Amniotic epithelial cell (primary cell): ENCODE data around the gene HOXC11.

ENCODE experiments used
- DNase-seq: peaks from one replicate; pipeline ENCODE4 v3.0.0-alpha.2; 2010; ENCODE audit warnings: low read depth

The HOXC11 gene

DNA sequence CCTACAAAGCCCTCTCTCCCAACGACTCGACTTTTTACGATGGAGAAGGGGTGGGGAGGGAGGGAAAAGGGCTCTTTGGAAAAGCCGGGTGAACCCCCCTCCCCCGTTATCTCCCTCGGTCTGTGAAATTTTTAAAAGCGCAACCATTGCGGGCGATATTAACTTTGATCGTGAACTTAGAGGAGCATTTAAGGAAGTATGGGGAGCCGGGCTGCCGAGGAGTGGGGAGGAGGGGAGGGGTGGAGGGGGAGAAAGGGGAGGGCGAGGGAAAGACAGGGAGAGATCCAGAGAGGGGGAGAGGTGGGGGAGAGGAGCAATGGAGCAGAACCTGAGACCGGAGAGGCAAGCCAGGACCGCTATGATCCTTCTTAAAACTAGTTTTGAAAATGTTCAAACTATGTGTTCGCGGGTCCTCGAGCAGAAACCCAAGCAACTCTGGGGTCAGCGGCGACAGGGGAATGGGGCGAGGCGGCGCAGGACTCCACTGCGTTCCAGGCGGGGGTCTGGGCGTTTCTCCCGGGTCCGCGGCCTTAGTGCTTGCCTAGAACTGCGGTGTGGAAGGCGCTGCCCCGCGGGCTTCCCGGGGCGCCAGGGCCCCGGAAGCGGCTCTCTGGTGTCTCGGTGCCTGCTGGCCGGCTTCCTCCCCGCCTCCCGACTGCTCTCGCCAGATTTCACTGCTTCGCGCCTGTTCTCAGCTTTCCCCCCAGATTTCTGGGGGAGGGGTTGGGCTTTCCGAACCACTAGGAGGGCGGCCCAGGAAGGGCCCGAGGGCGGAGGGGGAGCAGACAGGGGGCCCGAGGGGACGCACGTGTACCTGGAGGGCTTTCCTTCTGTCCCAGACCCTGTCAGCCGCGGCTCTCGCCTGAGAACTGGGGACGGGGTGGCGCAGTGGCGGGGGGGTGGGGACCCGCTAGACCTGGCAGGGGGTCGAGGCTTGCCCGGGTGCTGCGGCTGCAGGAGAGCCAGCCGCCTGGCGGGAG, 1.4 kb downstream of the HOXC11 start, which contains the start of gene HOTAIR:
HOTAIR (minus strand) TSS at position 871 of the 980 bp plus-strand sequence.
- no peak for DNase-seq

DNA sequence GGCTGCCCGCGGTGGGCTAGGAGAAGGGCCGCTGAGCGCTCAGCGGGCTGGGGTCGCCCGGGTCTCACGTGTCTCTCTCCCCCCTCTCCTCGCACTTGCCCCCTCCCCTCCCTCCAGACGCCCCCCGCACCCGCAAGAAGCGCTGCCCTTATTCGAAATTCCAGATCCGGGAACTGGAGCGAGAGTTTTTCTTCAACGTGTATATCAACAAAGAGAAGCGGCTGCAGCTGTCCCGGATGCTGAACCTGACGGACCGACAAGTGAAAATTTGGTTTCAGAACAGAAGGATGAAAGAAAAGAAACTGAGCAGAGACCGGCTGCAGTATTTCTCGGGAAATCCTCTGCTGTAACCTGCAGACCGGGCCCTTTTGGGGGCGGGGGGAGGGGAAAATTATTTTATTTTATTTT, 2.1 kb downstream of the HOXC11 start:
- no peak for DNase-seq

DNA sequence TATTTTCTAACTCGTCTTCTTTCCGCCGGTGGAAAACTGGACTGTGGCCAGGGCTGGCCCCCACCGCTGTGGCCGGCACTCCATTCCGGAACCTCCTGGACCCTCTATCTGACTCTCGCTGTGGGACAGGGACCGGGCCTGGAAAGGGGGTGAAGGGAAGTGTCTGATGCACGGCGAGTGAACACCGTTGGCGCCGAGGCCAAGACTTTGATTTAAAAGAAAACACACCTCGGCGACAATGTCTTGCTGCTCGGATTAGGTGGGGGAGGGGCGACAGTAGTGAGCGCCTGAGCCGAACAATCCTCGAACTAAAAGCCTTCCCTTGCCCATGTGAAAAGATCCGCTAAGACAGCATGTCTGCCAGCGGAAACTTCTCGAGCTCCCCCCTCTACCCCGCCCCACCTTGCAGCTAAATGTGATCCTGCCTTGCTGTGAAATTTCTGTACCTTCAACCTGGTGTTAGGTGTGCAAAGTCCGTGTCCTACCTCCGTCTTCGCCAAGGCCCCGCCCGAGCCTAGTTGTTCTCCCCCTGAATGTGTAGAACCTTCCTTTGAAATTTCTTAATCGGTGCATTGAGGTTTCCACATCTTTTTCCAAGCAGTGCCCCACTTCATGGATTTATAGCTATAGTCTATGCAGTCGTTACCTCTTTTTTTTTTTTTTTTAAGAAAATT, 2.7 kb downstream of the HOXC11 start:
- no peak for DNase-seq

DNA sequence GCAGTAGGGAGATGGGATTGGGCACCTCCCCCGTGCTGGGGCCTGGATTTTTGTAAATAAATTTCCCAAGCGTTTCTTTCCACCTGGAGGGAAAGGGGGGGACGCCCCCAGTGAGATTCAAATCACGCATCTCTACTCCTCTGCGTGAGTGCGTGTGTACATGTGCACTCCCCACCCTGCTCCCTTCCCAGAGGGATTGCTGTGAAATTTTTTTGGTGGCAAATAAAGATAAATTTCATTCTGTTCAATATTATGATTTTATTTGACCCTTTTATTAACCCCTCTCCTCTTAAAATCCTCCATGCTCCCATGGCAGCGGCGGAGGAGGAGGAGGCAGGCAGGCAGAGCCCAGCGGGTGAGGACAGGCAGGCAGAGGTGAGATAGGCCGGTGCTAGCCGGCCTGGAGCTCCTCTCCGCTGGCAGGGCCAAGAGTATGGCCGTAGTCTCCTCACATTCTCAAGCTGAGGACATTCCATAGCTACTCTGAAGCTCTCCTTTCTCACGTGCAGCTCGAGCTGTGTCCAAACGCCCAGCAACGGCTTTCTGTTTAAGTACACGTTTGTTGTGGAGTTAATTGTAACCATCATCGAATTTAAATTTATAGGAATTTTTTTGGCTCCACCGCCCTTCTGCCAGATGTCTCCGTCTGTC, 3.4 kb downstream of the HOXC11 start:
- DNase-seq, result no peak

DNA sequence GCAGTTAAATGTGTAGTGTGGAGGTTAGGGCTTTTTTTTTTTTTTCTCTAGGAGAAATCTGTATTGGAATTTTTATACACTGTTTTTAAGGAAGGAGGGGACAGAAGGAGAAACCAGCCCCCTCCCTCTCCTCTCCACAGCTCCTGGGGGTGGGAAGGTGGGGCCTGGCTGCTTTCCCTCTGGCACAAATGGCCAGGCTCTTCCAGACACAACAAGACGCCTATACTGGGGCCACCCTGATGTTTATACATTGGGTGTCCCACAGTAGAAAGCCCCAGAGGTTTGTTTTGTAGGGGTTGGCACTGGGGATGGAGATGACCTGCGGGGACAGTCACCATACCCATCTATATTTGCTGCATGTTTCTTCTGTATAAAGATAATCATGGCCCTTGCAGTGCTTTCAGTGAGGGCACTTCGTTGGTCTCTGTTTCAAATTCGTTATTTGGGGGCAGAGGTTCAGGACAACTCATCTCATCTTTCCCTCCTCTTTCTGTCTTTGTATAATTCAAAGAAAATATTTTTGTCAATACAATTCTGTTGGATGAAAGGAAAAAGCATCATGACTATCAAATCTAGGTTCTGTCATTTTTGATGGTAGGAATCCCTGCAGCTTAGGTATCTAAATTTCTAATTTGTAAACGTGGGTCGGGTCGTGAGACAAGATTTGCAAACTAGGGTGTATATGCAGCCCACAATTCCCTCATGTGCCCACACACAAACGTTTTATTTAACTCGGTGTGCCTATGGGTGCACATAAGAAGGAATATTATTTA, 4.1 kb downstream of the HOXC11 start:
- no peak for DNase-seq

DNA sequence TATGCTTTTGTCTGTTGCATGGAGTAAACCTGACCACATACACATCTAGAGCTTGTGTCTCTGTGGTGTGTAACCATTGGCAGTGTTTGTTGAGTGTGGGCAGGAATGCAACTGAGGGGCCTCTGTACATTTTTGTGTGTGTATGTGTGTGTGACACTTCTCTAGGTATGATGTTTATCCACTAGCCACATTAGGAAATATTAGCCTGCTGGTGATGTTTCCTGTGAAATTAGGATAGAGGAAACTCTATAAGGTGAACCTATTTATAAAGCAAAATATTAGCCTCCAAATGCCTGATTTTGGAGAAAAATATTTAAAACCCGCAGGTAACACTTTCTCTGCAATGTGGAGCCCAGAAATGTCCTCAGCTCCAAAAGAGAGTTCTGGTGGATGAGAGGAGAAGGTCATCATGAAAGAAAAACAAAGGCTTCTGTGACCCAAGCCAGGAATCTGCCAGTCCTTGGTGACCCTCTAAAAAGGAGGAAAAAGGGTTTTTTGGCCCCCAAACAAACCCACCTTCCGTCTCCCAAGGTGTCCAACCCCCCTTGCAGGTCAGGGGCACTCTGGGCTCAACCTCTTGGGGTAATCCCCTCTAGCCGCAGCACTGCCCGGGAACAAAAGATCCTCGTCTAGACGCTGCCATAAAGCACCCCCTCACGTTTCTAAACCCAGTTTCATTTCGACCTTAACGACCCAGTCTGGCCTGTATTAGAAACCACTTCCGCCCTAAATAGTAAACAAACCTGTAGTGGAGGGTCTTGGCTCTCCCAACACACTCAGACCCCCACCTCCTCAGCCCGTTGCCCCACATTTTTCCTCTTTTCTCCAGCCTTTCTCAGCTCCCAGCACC, 4.9 kb downstream of the HOXC11 start:
- DNase-seq, result no peak

DNA sequence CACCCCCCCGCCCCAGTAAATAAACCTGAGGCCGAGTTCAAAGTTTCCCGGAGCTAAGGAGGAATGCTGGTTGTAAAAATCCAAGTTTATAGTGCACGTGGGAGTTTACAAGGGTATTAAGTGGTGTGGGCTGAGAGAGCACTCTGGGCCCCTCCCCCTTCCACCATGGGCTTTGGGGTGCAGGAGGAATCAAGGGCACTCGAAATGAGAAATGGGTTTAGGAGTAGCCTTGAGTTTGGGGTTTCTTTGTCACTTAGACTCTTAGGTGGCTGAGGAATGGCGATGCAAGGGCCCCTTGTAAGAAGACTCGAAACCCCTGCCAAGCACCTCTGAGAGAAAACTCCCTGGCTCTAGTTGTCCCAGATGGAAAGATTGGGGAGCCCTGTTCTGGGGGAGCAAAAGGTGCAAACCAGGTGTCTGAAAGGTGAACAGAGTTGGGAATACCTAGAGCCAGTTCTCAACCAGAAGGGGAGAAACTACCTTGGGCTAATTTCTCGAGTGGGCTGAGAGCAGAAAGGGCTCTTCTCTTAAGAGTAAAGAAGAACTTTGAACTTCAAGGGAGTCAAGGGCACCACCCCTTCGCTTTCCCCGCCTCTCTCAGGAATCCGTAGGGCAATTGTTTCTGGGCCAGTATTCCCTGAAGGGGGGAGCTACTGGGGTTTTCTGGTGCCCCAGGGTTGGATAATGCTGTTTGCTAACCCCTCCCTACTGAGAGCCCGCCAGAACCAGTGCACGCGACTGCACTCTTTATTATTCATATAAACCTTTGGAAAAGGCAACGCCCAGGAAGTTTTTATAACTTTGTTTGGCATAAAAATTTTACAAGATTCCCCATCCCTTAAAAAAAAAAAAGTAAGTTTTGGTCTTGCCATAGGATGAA, 5.8 kb downstream of the HOXC11 start:
- no peak for DNase-seq

DNA sequence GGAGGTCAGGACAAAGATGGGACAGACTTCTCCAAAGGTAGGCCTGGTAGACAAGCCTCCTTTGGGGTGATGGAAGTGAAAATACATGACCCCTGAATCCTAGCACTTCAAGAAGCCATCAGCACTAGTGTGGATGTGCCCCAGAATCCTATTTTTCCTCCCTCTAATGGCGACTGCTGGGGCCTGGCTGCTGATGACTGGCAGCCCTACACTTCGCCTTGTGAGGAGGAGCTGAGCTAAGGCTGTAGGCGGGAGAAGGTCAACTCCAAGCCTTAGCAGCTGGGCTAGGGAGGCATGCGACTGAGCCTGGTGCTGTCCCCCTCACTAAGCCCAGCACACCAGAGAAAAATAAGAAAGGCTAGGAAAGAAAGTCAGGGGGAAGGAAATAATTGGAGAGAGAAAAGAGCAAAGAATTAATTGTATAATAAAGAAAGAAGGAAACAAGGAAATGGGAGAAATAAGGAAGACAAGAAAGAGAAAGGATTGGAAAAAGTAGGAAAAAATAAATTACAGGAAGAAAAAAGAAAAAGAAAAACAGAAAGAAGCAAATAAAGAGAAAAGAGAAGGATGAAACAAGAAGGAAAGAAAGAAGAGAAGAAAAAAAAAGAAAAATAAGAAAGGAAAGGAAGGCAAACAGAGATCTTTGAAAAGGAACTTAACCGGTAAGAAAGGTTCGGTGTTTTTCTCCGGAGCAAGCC, 7.3 kb downstream of the HOXC11 start:
- DNase-seq, result no peak

DNA sequence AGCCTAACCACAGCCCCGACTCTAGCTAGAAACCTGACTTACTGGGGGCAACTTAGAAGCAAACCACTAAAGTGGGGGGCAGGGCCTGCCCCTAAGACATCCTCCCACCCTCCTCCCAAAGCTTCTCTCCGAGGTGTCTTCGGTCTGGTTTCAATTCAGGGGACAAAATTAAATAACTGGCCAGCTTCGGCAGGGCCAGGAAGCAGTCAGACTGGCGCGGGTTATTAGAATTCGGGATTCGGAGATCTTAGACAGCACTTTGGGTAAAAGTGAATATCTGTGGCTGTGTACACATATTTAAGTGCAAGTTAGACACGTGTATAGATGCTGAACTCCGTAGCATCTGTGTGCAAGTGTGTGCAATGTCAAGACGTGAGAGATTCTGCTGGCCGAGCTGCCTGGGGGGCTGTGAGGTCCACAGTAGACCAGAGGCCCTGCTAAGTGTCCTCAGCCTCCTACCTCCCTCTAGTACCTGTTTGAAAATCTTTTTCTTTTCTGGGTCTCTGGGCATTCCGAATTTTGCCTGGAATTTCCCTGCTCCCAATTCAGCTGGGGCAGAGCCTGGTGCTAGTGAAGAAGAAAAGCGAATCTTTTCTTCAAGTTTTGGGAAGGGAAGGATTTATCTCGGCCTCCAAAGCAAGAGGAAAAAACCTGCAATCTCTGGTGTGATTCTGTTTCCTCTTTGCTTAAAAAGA, 8.0 kb downstream of the HOXC11 start:
- no peak for DNase-seq

DNA sequence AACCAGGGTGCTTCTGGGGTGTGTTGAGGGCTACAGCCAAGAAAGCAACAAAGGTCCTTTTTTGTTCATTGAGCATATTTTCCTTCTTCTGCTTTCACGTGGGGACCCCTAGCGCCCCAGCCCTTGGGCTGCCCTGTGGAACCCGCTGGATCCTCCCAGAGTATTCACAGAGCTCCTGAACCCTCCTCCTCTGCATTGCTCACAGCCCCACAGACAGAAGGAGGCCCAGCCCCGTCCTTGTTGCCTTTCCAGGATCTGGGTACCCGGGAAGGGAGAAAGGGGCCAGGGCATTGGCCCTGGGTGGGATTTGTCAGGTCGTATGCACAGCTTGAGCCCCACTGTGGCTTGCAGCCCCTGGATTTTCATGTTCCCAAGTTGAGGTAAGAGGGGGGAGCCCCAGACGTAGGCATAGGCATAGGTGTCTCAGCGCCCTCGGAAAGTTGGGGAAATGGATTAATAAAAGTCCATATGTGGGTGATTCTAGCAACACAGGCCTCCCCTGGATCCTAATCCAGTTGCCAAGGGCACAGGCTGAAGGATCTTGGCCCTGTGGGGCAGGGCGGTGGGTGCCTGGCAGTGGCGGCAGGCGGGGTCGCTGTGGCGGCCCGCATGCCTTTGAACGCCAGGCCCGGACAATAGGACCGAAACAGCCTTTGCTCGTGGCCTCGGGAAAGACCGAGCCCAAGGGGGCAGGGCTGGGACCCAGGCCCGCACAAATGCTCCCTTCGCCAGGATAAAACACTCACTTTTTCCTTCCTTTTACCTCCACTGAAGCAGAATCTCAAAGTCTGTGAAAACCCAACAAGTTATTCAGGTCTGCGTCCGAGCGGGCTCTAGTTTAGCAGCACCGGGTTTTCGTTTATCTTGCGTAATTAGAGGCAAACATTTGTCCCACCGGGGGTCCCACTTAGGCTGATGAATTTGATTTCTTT, 9.0 kb downstream of the HOXC11 start:
- DNase-seq, result no peak

DNA sequence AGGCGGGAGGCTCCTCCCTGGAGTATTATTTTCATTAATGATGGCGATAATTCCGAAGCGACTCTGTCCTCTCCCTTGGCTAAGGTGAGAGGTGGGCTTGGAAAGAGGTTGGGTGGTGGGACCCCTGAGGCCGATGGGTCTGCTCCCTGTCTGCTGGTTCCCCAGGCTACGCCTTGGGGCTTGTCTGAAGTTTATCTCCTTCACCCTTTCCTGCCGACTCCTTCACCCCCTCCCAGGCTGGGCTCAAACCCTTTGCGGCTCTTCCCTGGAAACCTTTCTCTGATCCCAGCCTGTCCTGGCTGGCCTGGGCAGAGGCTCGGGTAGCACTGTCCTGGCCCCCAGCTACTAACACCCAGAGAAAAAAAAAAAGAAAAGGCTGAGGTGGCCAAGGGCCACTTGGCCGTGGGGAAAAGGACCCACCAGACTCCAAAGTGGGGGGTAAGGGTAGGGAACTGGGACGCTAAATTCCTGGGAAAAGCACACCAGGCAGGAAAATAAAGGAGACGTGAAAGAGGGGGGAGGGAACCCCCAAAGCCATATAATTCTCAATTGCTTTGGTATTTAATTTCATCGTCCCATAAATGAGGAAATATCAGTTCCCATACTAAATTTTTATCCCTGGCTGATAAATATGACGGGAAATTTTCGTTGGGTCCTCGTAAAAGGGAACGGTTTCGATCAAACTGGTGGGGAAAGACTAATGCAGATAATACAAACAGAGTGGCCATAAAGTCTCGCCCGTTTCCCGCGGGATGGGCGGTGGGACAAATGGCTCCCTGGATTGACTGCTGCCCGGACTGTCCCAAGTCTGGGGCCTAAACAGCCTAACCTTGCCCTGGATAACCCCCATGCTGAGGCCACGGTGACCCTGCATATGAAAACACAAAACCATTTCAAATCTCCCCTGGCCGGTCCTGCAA, 10.0 kb downstream of the HOXC11 start:
- no peak for DNase-seq

DNA sequence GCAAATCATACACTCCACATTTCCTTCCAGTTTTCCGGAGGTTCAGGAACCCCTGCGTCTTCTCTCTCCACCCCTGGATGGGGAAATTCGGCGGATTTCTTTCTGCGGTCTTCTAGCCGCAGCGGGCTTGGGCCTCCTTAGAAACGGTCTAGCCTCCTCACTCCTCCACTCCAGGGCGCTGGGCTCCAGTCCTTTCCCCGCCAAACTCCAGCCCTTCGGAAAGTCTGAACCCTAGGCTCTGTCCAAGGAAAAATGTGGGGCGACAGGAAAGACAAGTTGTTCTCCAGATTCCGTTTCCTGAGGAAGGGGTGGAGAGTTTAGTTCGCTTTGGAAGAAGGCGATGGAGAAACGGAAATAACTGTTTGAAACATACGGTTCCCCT, 10.6 kb downstream of the HOXC11 start:
- DNase-seq, result no peak

DNA sequence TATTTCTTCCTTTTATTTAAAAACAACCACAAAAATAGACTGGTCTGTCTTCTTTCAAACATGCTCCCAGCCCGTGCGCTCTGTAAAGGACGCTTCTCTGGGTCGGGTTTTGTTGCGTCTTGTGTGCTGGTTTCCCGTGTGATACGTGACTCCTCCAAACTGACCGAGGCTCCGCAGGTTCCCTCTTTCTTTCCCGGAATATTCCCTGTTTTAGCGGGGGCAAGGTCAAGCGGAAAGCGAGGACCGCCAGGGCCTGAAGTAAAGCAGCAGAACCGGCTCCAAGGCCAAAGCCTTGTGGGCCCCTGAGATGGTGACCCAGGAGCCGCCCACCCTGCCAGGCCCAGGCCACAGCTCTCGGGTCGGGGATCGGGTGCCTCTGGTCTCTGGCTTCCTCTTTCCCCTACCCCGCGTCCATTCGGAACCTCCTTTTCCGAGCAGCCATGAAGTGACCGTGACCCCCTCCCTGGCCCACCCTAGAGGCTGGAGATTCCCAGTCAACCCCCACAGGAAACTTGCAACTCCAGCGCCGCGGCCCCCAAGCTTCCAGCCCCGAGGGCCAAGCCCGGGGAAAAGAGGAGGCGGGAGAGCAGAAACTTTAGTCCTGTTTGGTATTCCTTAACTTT, 11.1 kb downstream of the HOXC11 start:
- no peak for DNase-seq

DNA sequence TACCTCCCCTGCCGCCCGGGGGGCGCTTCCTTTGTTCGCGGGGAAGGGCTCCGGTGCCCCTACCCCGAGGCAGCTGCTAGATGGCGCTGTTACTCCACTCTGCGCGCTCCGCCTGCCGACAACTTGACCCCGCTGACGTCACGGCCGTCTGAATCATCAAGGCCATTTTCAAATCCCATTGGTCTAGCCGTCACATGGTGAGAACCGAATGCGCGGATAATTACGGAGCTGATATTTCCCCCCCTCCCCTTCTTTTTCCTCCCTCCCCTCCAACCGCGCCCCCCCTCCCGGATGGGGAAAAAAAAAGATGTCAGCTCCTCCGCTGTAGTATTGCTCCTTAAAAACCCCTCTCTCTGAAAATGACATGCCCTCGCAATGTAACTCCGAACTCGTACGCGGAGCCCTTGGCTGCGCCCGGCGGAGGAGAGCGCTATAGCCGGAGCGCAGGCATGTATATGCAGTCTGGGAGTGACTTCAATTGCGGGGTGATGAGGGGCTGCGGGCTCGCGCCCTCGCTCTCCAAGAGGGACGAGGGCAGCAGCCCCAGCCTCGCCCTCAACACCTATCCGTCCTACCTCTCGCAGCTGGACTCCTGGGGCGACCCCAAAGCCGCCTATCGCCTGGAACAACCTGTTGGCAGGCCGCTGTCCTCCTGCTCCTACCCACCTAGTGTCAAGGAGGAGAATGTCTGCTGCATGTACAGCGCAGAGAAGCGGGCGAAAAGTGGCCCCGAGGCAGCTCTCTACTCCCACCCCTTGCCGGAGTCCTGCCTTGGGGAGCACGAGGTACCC, 12.2 kb downstream of the HOXC11 start, which contains the start of gene HOXC10:
HOXC10 (plus strand) TSS at position 246 of the 791 bp plus-strand sequence; CDS start at position 360, 114 bp downstream.
- peak; percentile 88 for DNase-seq

DNA sequence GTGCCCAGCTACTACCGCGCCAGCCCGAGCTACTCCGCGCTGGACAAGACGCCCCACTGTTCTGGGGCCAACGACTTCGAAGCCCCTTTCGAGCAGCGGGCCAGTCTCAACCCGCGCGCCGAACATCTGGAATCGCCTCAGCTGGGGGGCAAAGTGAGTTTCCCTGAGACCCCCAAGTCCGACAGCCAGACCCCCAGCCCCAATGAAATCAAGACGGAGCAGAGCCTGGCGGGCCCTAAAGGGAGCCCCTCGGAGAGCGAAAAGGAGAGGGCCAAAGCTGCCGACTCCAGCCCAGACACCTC, 12.7 kb downstream of the HOXC11 start:
- DNase-seq, result no peak
